NB4 (cell line): ENCODE measurements around the gene KAT6B.
"Not testable (repeated sequence)": the region's sequence is repeated elsewhere in the genome, so short reads cannot be mapped to it uniquely, and the experiment has no call there.

Experiments used
- DNase-seq: peaks from one replicate; pipeline ENCODE4 v3.0.0; 2010; ENCODE audit warnings: low read depth
- H3K4me3 ChIP-seq: one replicate; pipeline ENCODE4 v1.5.1; 2011; ENCODE audit warnings: mild to moderate bottlenecking, low read depth, low read length, moderate library complexity
- CTCF ChIP-seq: IDR thresholded peaks from one replicate; pipeline ENCODE4 v1.5.1; 2012; ENCODE audit warnings: low read depth, low read length
- MAX ChIP-seq: IDR thresholded peaks from 2 replicates; pipeline ENCODE4 v1.6.1; 2011; ENCODE audit warnings: low read depth, low read length
- MYC ChIP-seq: IDR thresholded peaks from 2 replicates; pipeline ENCODE4 v1.6.1; 2011; ENCODE audit warnings: low read depth, low read length
- POLR2A ChIP-seq: IDR thresholded peaks from 2 replicates; pipeline ENCODE4 v1.6.1; 2011; ENCODE audit warnings: mild to moderate bottlenecking; ENCODE audit not compliant: insufficient read length; ENCODE audit errors: extremely low read depth

KAT6B gene

GRCh38 chr10:74919671-74920070 is 93.3 kb downstream of the KAT6B start:
- no peak for DNase-seq
- TF ChIP-seq CTCF (no peak), POLR2A (no peak), MAX (no peak), MYC (no peak)
- H3K4me3 ChIP-seq: no peak overlapping the region

GRCh38 chr10:74921070-74921469 is 94.7 kb downstream of the KAT6B start:
- not testable (repeated sequence) for DNase-seq, H3K4me3 ChIP-seq

GRCh38 chr10:74921744-74922143 is 95.3 kb downstream of the KAT6B start:
- peak; percentile 72 for DNase-seq

GRCh38 chr10:74922921-74923320 is 96.5 kb downstream of the KAT6B start:
- TF ChIP-seq CTCF: no peak
- TF ChIP-seq MAX: no peak
- TF ChIP-seq POLR2A: no peak
- no peak for TF ChIP-seq MYC
- no peak overlapping the region for H3K4me3 ChIP-seq
- DNase-seq: no peak

More at GRCh38 chr10:74921744-74922143, 95.3 kb downstream of the KAT6B start:
- TF ChIP-seq MAX (peak; percentile 89), POLR2A (no peak), MYC (peak; percentile 77)
- no peak overlapping the region for H3K4me3 ChIP-seq

GRCh38 chr10:74923556-74923955 is 97.2 kb downstream of the KAT6B start:
- peak; percentile 27 for DNase-seq
- TF ChIP-seq MYC: no peak
- TF ChIP-seq CTCF: no peak
- 0 out of 2 replicates have a peak, but pooled peaks have one; percentile 17 for TF ChIP-seq MAX
- TF ChIP-seq POLR2A: no peak
- H3K4me3 ChIP-seq: no peak overlapping the region

- no peak overlapping the region for H3K4me3 ChIP-seq
- TF ChIP-seq MYC (no peak), CTCF (no peak), POLR2A (no peak), MAX (no peak)
- peak; percentile 64 for DNase-seq
These were observed 98.0 kb downstream of the KAT6B start for GRCh38 chr10:74924251-74924963.
